Posterior vena cava (tissue), 2 donors: Measurements from ENCODE around the gene PET100. TPM values are rescaled to one million over a fixed set of nuclear protein-coding genes. Genes with fewer than 3 reads are reported as not detected.

ENCODE experiments used
- DNase-seq: peaks from one replicate; pipeline ENCODE4 v3.0.0-alpha.2; 2020; ENCODE audit warnings: low spot score
- intact Hi-C, 2 donors: fragments of 100-400 bp; cut with DNase I; formaldehyde crosslinking; loops; one replicate each; pipeline versions ENCODE4 v1.14.1 to v1.14.2; 2022 to 2023
- total RNA-seq, 2 donors: library from RNA; stranded (reverse); fragmentation: NEBNext Ultra II Directional; extraction: Animal tissue kit (Norgen Biotek cat#: 25700); gene quantifications; one replicate each; pipeline ENCODE4 v1.2.1, GENCODE V29; 2021
- donor health status: DM: yes; HTN: yes; CAD: no.
- donor health status: DM: yes; HTN: yes; CAD: no.

The PET100 gene
- total RNA-seq, 2 donors from 2014 or later: 65.8 TPM

DNA sequence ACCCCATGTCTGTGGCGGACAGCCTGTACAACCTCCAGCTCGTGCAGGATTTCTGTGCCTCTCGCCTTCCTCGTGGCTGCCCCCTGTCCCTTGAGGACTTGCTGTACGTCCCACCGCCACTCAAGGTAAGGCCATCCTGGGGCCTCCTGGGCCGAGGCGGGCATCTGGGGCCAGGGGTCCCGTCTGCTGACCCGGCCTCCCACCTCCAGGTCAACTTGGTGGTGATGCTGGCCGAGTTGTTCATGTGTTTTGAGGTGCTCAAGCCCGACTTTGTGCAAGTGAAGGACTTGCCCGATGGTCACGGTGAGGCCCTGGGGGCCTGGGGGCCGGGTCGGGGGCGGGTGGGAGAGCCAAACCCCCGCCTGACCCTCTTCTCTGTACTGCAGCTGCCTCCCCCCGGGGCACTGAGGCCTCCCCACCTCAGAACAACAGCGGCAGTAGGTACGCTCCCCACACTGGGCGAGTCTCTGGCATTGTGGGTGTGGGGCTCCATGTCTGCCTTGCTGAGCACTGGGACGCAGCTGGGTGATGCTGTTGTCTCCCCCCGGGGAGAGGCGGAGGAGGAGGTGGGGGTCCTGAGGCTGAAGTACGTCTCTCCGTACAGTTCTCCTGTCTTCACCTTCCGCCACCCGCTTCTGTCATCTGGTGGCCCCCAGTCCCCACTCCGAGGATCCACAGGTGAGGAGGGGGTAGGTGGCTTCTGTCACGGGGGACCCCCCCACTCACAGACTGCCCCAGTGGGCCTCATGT is 18.9 kb upstream of the PET100 start:
- no peak for DNase-seq
- intact Hi-C loops: no loop called here

DNA sequence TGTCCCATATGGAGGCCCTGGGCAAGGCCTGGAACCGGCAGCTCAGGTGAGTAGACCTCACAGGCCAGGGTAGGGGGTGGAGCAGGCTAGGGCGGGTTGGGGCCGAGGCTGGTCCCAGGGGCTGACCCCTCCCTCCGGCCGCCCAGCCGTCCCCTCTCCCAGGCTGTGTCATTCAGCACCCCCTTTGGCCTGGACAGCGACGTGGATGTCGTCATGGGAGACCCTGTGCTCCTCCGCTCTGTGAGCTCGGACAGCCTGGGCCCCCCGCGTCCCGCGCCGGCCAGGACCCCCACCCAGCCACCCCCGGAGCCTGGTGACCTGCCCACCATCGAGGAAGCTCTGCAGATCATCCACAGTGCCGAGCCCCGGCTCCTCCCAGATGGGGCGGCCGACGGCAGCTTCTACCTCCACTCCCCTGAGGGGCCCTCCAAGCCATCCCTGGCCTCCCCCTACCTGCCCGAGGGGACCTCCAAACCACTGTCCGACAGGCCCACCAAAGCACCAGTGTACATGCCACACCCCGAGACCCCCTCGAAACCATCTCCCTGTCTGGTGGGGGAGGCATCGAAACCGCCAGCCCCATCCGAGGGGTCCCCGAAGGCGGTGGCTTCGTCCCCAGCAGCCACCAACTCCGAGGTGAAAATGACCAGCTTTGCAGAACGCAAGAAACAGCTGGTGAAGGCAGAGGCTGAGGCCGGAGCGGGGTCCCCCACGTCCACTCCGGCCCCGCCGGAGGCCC is 17.9 kb upstream of the PET100 start:
- DNase-seq: peak; percentile 82
- intact Hi-C loops: no loop called here

DNA sequence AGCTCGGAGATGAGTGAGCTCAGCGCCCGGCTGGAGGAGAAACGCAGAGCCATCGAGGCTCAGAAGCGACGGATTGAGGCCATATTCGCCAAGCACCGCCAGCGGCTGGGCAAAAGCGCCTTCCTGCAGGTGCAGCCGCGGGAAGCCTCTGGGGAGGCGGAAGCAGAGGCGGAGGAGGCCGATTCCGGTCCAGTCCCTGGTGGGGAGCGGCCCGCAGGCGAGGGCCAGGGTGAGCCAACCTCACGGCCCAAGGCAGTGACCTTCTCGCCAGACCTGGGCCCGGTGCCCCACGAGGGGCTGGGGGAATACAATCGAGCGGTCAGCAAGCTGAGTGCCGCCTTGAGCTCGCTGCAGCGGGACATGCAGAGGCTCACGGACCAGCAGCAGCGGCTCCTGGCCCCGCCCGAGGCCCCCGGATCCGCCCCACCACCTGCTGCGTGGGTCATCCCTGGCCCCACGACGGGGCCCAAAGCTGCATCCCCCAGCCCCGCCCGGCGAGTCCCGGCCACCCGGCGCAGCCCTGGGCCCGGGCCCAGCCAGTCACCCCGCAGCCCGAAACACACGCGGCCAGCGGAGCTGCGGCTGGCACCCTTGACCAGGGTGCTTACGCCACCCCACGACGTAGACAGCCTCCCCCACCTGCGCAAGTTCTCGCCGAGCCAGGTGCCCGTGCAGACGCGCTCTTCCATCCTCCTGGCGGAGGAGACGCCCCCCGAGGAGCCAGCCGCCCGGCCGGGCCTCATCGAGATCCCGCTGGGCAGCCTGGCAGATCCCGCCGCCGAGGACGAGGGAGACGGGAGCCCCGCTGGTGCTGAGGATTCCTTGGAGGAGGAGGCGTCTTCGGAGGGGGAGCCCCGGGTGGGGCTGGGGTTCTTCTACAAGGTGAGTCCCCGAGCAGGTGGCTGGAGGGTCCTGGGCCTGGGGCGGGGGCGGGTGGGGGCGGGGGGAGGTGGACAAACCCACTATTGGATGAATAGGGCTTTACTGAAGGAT is 17.0 kb upstream of the PET100 start:
- intact Hi-C loops: no loop called here
- peak; percentile 73 for DNase-seq

DNA sequence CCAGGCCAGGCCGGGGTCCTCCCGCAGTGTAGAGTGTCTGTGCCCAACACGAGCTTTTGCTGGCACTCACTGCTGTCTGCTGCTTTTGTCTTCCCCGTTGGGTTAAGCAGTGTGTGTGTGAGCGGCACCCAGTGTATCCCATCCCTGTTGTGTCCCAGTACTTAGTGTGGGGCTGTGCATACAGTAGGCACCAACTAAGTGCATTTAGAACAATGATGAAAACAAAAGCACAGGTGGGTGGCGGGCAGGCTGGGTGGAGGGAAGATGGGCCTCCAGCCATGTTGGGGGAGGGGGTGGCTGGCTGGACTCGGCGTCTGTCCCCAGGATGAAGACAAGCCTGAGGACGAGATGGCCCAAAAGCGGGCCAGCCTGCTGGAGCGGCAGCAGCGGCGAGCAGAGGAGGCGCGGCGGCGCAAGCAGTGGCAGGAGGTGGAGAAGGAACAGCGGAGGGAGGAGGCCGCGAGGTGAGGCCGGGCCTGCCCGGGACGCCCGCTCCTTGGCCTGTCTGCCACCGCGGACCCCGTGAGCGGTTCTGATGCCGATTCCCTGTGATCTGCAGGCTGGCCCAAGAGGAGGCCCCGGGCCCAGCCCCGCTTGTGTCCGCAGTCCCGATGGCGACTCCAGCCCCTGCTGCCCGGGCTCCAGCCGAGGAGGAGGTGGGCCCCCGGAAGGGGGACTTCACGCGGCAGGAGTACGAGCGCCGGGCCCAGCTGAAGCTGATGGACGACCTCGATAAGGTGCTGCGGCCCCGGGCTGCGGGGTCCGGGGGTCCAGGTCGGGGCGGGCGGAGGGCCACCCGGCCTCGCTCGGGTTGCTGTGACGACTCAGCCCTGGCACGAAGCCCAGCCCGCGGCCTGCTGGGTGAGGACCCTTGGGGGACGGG is 14.5 kb upstream of the PET100 start:
- intact Hi-C loops: loop anchor here in 1 of 2 donors (2.0 kb wide), 1 partner anchor 58 kb away; no protein-coding TSS in a partner anchor
- DNase-seq: no peak

DNA sequence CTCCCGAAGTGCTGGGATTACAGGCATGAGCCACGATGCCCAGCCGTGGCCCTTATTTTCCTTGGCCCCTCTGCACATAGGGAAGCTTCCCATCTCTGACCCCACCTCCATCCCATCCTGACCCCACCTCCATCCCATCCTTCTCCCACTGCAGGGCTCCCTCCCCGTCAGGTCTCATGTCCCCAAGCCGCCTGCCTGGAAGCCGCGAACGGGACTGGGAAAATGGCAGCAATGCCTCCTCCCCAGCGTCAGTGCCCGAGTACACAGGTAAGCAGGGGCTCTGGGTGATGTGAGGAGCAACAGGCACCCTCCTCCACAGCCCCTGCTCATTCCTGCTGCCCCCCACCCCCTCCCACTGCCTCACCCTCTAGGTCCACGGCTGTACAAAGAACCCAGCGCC is 12.4 kb upstream of the PET100 start:
- DNase-seq: no peak
- intact Hi-C loops: no loop called here

DNA sequence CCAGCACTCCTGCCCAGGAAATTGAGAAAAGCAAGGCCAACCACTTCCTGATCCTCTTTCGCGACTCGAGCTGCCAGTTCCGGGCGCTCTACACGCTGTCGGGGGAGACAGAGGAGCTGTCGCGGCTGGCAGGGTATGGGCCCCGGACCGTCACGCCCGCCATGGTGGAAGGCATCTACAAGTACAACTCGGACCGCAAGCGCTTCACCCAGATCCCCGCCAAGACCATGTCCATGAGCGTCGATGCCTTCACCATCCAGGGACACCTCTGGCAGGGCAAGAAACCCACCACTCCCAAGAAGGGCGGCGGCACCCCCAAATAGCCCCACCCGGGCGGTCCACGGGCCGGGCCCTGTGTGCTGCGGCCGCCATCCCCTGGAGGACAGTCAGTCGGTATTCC is 11.9 kb upstream of the PET100 start:
- no peak for DNase-seq
- intact Hi-C loops: no loop called here

DNA sequence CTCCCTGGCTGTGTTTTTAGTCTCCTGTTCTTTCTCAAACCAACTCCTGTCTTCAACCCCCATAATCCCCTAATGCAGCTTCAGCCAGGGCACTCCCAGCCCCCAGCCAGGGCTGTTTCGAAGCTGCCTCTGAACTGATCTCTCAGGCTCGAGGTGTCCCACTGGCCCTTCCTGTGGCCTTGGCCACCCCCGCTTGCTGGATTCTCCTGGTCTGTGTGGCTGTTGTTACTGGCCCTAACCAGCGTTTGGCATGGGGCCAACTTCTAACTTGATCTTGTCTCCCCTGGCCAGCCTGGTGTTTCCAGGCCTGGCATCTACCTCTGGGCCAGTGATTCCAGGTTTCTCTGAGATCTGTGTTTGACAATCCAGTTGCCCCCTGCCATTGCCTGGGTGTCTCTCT is 11.2 kb upstream of the PET100 start:
- no peak for DNase-seq
- intact Hi-C loops: no loop called here

DNA sequence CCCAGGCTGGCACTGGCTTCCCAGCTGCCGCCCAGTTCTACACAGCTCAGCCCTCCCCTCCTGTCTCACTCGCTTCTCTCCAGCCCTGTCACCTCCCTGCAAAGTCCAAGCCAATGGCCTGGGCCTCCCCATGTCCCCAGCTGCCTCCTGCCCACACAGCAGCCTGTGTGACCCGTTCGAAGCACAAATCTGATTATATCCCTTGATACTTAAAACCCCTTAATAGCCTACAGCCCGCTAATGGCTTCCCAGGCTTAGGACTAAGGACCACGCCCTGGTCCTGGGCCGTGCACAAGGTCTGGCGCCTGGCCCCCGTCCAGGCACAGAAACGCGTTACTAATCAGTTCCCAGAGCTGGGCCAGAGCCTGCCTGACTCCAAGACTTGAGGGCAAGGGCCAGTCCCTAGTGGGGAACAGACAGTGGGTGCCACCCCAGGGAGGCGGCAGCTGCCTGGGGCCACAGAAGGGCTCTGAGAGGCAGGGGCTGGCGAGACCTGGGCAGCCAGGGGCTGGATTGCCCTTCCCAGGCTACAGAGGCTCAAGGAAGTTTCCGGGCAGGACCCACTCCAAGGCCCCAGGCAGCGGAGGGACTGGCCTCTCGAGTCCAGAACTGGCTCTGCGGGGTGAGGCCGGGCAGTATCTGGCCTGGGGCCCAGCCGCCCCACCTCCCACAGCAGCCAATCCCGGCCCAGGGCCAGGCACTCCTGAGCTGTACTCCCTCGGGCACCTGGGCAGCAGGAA is 10.7 kb upstream of the PET100 start:
- intact Hi-C loops: no loop called here

DNA sequence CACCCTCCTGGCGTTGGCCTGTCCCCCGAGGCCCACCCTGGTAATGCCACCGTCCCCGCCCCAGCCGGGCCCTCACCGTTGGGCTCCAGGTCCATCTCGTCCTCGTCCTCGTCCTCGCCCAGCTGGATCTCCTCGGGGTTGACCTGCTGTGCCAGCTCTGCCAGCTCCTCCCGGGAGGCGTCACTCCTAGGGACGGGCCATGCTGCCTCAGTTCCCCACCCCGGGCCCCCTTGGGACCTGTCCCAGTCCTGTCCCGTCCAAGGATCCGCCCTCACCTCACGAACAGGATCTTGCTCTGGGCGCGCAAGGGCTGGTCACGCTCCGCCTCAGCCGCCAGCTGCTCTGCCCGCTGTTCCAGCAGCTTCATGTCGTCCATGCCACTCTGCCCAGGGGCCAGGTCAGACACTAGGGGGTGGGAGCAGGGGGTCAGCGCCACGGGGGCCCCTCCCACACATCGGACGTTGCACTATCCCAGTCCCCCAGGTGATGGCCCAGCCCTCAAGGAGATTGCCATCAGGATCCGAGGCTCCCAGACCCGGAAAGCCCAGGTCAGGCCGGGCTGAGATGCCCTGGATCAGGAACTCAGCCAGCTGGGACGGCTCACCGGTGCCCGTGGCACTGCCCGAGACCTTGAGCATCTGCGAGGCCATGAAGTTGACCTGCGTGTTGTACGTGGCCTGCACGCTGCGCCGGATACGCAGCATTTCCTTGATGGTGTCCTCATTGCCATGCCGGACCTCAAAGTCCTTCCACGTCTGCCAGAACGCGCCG is 9.7 kb upstream of the PET100 start:
- no peak for DNase-seq
- intact Hi-C loops: no loop called here

More for the DNA sequence above, 10.7 kb upstream of the PET100 start:
- no peak for DNase-seq

DNA sequence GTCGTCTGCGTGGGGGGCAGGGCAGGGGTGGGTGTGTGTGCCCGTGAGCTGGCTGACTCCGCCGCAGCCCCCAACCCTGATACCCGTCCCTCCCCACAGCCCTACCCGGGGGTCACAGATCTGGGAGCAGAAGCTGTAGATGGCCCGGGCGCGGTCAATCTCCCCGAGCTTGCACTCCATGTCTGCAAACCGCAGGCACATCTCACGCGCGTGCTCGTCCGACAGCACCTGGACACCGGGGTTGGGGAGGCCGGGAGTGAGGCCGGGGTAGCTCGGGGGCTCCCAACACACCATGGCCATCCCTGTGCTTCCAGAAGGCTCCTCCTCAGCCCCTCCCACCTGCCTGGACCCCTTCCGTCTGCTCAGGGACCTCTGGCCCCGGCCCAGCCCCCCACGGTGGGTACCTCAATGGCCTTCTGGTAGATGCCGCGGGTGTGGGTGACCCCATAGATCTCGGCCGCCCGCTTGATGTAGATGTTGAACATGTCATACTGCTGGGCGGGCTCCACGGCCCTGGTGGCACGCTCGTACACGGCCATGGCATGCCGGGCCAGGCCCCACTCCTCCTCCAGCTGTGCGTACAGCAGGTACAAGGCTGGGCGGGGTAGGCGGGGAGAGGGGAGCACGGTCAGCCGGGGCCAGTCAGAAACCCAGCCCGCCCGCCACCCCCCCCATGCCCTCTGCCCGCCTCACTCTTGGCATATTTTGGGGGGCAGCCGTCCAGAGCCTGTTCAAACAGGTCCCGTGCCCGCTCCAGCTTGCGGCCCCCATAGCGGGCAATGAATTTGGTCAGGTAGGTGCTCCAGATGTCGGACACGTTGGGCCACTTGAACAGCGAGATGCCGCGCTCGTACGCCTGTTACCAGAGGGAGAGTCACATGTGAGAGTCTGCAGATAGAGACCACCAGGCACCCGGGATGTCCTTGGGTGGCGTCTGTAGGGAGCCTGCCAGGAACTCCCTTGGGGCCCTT is 8.9 kb upstream of the PET100 start:
- intact Hi-C loops: no loop called here
- no peak for DNase-seq

DNA sequence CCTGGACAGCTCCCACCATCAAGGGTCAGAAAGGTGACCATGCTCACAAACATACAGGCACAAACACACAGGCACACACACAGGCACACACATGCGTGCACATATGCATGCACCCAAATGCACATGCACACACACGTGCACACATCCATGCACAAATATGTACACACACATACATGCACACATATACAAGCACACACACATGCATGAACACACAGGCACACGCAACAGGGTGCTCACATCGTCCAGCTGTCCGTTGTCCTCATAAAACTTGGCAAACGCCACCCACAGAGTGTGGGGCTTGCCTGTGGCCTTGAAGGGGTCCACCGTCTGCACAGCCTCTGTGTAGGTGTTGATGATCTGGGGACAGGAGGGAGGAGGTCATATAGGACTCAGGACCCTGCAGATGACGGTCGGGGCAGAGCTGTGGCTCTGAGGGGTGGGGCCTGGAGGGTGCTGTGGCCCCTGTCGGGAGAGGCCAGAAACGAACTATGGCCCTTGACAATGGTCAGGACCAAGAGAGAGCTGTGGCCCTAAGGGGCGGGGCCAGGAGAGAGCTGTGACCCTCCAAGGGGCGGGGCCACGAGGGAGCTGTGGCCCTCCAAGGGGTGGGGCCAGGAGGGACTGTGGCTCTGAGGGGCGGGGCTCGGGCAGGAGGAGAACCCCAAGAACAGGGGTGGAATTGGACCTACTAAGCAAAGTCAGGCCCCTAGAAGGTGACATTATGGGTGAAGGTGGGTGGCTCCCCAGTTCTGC is 6.5 kb upstream of the PET100 start:
- intact Hi-C loops: no loop called here
- no peak for DNase-seq

DNA sequence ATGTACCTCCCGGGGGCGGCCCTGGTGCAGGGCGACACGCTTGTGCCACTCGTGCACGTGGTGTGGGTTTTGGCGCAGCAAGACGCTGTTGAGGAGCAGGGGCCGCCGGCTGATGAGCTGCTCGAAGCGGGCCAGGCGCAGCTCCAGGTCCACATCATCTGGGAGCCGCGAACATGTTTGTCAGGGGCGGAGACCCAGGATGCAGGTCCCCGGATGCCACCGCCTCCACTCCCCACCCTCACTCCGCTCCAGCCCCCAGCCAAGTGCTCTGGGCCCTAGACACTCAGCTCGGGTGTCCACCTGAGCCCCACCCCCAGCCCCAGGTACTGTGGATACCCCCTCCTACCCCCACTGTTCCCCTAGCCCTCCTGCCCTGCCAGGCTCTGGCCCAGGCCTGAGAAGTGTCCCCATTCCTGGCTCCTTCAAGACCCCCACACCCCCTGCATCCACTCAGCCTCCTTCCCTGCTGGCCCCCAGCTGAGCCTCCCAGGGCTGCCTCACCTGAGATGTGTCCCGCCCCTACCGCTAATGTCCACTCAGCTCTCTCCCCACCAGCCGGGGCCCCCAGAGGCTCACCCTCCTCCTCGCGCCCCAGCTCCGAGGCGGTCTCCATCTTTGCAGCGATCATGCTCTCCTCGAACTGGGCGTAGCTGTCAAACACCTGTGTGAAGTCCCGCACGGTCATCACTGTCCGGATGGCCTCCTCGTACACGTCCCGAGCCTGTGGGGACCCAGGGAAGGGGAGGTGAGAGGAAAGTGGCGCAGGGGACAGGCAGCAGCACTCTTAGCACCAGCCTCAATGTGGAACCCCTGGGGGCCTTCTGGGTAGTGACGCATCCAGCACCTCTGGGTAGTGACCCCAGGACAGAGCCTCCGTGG is 5.6 kb upstream of the PET100 start:
- DNase-seq: no peak
- intact Hi-C loops: no loop called here

DNA sequence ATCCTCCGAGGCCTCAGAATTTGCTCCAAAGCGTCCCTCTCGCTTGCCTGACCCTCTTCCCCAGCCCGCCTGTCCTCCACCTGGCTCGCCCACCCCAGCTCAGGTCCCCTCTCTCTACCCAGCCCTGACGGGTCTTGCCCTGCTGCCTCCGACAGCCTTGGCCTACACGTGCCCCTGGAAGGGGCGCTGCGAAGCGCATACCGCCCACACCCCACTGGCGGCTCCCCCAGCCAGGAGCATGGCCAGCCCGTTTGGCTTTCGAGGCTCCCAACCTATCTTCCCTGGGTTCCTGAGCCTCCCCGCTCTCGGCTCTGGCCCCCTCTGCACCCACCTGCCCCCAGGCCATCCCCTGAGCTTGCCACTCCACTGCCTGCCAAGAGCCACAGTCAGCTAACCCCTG is 4.8 kb upstream of the PET100 start:
- intact Hi-C loops: no loop called here
- no peak for DNase-seq

DNA sequence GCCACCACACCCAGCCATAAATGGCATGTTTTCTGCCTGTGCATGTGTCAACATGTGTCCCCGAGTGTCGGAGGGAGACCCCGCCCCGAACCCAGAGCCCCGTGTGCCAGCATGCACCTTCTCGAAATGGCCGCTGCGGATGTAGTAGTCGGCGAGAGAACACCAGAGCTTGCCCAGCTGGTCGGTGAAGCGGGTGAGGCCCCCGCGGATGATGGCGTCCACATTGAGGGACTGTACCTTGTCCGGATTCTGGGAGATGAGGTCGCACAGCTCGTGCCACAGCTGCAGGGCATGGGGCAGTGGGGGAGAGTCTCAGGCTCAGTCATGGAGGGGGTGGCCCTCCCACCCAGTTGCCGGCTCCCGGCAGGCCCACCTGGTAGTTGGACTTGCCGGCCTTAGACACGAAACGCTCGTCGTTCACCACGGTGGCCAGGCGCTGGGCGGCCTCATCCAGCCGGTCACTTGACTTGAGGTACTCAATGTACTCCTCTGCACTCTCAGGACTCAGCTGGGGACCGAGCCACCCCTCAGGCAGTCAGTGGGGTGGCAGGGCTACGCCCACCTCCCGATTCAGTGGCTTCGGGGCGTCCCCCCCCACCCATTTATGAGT is 3.7 kb upstream of the PET100 start:
- peak; percentile 72 for DNase-seq
- intact Hi-C loops: no loop called here
